Nephron progenitor cell (in vitro differentiated cells): ENCODE data around the gene KRT15.

Experiments used
- DNase-seq: peaks from one replicate; pipeline ENCODE4 v3.0.0; 2021
- H3K27ac Mint-ChIP-seq: 2 replicates; pipeline ENCODE4 v1.8.0; 2021; ENCODE audit warnings: mild to moderate bottlenecking, moderate library complexity, mixed read lengths
- H3K27me3 Mint-ChIP-seq: 2 replicates; pipeline ENCODE4 v1.8.0; 2021; ENCODE audit warnings: mild to moderate bottlenecking, low read depth, mixed read lengths; ENCODE audit not compliant: poor library complexity
- H3K36me3 Mint-ChIP-seq: 2 replicates; pipeline ENCODE4 v1.8.0; 2021; ENCODE audit warnings: low read depth, mixed read lengths
- H3K4me1 Mint-ChIP-seq: 2 replicates; pipeline ENCODE4 v1.8.0; 2021; ENCODE audit warnings: mixed read lengths
- H3K4me3 Mint-ChIP-seq: 2 replicates; pipeline ENCODE4 v1.8.0; 2021; ENCODE audit warnings: mild to moderate bottlenecking, moderate library complexity, mixed read lengths
- H3K9me3 Mint-ChIP-seq: 2 replicates; pipeline ENCODE4 v1.8.0; 2021; ENCODE audit warnings: mild to moderate bottlenecking, moderate library complexity, mixed read lengths
- TF ChIP-seq, protein P1 (sequence below): fragments of 200-600 bp; sonication (generic); IDR thresholded peaks from 2 replicates; pipeline ENCODE4 v1.5.0; 2021; ENCODE audit warnings: antibody characterized with exemption

The KRT15 gene

DNA sequence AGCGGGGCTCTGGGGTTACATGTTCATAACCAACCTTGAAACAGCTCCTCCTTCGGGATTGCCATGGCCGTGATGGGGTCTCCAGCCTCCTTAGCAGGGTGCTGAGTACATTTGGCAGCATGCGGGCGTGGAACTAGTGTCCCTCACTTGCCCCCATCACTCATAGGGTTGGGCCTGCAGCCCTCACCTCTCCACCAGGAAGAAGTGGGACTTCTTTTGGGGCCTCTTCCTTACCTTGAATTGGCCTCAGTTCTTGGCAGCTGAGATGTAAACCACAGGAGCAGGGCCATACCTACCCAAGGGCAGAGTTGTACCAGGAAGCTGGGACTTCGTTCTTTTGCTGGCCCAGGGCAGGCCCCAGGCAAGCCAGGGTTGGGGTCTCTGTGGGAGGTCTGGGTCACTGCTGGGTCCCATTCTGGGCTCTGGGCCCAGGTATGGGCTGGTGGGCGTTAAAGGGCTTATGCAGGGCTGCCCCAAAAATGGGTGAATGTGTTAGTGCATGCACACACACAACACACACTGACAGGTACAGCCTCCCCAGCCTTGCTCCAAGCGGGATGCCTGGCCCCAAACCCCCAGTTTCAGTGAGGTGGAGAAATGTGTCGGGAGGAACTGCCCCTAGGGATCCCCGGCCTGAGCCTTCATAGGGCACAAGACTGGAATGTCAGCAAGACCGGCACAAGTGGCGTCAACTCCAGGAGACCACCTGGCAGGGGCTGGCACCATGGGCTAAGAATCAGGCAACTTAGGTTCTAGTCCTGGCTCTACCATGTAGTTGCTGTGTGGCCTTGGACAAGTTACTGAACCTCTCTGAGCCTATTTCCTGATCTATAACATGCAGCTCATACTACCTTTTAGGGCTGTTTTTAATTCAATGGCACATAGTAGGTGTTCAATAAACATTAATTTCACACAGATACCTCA, 3.9 kb upstream of the KRT15 start:
- peaks cover 19% of the 10 kb centered on the region for H3K36me3 Mint-ChIP-seq
- H3K27me3 Mint-ChIP-seq = peaks cover 15% of the 10 kb centered on the region
- no peak for DNase-seq
- peaks cover 57% of the 10 kb centered on the region for H3K4me1 Mint-ChIP-seq
- no peaks in the 10 kb centered on the region for H3K9me3 Mint-ChIP-seq
- no peak overlapping the region for H3K27ac Mint-ChIP-seq
- TF ChIP-seq, protein P1, sequence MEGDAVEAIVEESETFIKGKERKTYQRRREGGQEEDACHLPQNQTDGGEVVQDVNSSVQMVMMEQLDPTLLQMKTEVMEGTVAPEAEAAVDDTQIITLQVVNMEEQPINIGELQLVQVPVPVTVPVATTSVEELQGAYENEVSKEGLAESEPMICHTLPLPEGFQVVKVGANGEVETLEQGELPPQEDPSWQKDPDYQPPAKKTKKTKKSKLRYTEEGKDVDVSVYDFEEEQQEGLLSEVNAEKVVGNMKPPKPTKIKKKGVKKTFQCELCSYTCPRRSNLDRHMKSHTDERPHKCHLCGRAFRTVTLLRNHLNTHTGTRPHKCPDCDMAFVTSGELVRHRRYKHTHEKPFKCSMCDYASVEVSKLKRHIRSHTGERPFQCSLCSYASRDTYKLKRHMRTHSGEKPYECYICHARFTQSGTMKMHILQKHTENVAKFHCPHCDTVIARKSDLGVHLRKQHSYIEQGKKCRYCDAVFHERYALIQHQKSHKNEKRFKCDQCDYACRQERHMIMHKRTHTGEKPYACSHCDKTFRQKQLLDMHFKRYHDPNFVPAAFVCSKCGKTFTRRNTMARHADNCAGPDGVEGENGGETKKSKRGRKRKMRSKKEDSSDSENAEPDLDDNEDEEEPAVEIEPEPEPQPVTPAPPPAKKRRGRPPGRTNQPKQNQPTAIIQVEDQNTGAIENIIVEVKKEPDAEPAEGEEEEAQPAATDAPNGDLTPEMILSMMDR = no peak
- H3K4me3 Mint-ChIP-seq = no peak overlapping the region

DNA sequence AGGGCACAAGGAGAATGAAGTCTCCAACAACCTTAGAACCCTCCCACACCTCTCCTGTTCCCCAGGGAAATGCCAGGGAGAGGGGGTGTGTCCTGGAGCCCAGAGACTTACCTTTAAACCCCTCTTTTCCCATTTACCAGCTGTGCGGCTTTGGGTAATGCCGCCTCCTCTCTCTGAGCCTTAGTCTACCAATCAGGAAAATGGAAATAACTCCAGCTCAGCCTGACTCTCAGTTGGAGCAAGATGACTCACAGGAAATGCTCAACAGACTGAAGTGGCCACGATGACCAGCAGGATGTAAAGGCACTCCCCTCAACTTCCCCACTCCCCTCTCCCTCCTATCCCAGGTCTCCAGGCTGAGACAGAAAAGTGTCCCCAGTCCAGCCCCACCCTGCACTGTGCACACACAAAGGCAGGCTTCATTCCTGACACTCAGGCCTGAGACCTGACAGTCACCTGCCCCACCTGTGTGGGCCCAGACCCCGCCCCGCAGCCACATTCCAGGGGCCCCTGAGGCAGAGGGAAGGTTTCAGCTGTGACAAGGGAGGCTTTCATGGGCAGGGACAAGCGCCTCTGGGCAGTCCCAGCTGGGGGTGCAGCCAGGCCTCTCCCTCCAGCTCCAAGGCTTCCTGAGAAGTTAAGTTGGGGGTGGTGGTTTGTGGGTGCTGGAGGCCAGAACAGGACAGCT, 3.0 kb upstream of the KRT15 start:
- TF ChIP-seq, protein P1 = no peak
- DNase-seq = no peak
- peaks cover 51% of the 10 kb centered on the region for H3K4me1 Mint-ChIP-seq
- no peaks in the 10 kb centered on the region for H3K9me3 Mint-ChIP-seq
- peaks cover 15% of the 10 kb centered on the region for H3K36me3 Mint-ChIP-seq
- no peak overlapping the region for H3K4me3 Mint-ChIP-seq
- peaks cover 7% of the 10 kb centered on the region for H3K27me3 Mint-ChIP-seq
- no peak overlapping the region for H3K27ac Mint-ChIP-seq

DNA sequence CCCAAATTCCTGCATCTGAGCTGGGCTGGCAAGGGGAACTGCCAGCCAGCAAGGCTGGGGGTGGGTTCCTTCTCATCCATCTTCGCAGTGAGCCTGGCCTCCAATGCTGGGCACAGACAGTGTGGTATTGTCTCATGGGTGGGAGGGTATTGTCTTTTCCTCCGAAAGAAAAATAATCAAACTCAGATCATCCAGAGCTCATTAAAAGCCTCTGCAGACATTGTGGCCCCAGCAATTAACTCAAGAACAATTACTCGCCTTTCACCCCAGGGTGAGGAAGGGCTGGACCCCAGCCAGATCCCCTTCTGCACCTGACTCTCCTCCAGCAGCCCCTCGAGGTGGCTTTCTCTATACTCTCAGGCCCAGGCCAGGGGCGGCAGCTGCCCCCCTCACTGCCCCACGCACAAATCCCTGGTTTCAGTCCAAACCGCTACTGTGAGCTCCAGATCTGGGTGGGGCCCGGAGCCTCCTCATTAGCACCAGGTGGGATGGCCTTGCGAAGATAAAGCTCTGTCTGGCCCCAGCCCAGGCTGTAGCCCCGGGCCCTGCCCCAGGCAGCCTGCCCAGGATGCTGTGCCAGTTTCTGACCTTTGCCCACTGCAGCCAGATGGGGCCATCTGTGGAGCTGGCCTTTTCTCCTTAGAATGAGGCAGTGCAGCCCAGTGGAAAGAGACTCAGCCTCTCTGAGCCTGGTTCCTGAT, 2.3 kb upstream of the KRT15 start:
- Mint-ChIP-seq H3K36me3 (peaks cover 14% of the 10 kb centered on the region), H3K9me3 (no peaks in the 10 kb centered on the region), H3K4me1 (peaks cover 48% of the 10 kb centered on the region), H3K4me3 (no peak overlapping the region), H3K27me3 (peaks cover 8% of the 10 kb centered on the region), H3K27ac (no peak overlapping the region)
- TF ChIP-seq, protein P1 = no peak
- no peak for DNase-seq

DNA sequence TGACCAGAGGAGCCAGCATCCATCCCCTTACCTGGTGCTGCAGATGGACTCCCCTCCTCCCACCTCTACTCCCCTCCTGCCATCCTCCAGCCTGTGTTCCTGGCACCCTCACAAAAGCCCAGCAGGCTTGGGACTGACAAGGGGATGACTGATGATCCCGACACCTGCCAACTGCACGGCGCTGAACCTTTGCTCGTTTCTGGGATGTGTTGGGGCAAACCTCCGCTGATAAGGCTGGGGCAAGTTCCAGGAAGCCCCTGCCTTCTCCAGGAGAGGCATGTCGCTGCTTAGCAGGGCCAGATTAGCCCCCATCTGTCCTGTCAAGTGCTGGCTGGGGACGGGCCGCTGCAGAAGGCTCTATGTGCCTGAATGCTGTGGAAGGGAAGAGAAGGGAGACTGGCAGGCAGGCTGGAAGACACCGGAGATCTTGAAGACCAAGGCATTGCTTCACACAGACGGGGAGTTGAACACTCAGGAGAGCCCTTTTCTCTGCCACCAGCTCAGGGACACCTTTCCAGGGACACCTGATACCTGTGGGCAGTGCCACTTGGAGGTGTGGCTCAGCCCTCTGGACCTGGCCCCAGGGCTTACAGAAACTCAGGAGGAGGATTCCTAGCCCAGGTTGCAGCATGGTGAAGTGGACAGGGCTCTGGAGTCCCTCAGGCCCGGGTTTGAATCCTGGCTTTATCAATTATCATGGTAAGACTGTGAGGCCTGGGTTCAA, 973 bp upstream of the KRT15 start:
- Mint-ChIP-seq H3K27ac (peak overlapping the region; percentile 46), H3K36me3 (peaks cover 5% of the 10 kb centered on the region), H3K27me3 (peaks cover 7% of the 10 kb centered on the region), H3K4me1 (peaks cover 38% of the 10 kb centered on the region), H3K9me3 (no peaks in the 10 kb centered on the region), H3K4me3 (no peak overlapping the region)
- no peak for DNase-seq
- TF ChIP-seq, protein P1 = no peak

DNA sequence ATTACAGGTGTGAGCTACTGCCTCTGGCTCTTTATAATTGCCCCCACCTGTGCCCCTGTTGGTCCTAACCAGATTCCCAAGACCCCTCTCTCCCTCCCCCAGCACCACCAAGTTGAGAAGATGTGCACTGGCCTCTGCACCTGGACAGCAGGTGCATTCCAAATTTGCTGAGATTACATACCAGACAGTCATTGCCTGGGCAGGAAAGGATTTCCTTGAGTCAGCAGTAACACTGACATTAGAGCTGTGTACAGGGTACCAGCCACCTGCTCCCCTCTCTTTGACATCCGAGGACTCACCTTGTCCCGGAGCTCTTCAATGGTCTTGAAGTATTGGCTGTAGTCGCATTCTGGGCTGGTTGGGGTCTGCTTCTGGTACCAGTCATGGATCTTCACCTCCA, 659 bp downstream of the KRT15 start:
- Mint-ChIP-seq H3K36me3 (no peaks in the 10 kb centered on the region), H3K27me3 (peaks cover 11% of the 10 kb centered on the region), H3K9me3 (no peaks in the 10 kb centered on the region), H3K4me1 (peaks cover 21% of the 10 kb centered on the region), H3K4me3 (no peak overlapping the region), H3K27ac (no peak overlapping the region)
- TF ChIP-seq, protein P1 = no peak
- DNase-seq = no peak
